GM23338 (cell line): ENCODE data around the gene LANCL3.

Source experiments
- CREB1 ChIP-seq: fragments of 250-450 bp; sonication (Bioruptor Pico); IDR thresholded peaks from 2 replicates; pipeline ENCODE4 v1.5.0; 2020; ENCODE audit warnings: low read depth, mild to moderate bottlenecking, moderate library complexity
- CTCF ChIP-seq, 2 experiments: fragments of 200-600 bp in 1 of 2; sonication (generic) in 1 of 2; conservative IDR thresholded peaks; 2 replicates each; pipeline versions ENCODE4 v1.5.1 to v1.6.1; 2016 to 2017; ENCODE audit warnings: antibody characterized with exemption in 2 of 2, low read depth in 2 of 2, mild to moderate bottlenecking in 2 of 2, moderate library complexity in 1 of 2
- ETS1 ChIP-seq: IDR thresholded peaks from 2 replicates; pipeline ENCODE4 v1.6.1; 2016; ENCODE audit warnings: antibody characterized with exemption
- EZH2 ChIP-seq: fragments of 200-600 bp; sonication (generic); IDR thresholded peaks from one replicate; pipeline ENCODE4 v1.8.0; 2017; ENCODE audit warnings: antibody characterized with exemption, mild to moderate bottlenecking, low read depth; ENCODE audit not compliant: unreplicated experiment
- EZH2phosphoT487 ChIP-seq: fragments of 200-600 bp; sonication (generic); IDR thresholded peaks from one replicate; pipeline ENCODE4 v1.8.1; 2018; ENCODE audit warnings: antibody characterized with exemption; ENCODE audit not compliant: unreplicated experiment
- JUNB ChIP-seq: IDR thresholded peaks from one replicate; pipeline ENCODE4 v1.6.1; 2016; ENCODE audit warnings: antibody characterized with exemption; ENCODE audit not compliant: unreplicated experiment
- POLR2AphosphoS5 ChIP-seq: IDR thresholded peaks from 2 replicates; pipeline ENCODE4 v1.6.1; 2016; ENCODE audit warnings: antibody characterized with exemption, low read depth
- ZNF331 ChIP-seq: fragments of 250-450 bp; sonication (Bioruptor Pico); IDR thresholded peaks from 2 replicates; pipeline ENCODE4 v1.5.0; 2020; ENCODE audit warnings: low read depth, mild to moderate bottlenecking, moderate library complexity
- ZNF462 ChIP-seq: fragments of 250-450 bp; sonication (Bioruptor Pico); IDR thresholded peaks from 2 replicates; pipeline ENCODE4 v1.5.0; 2020; ENCODE audit warnings: mild to moderate bottlenecking, moderate library complexity
- TF ChIP-seq, protein P1 (sequence below): IDR thresholded peaks from one replicate; pipeline ENCODE4 v1.6.1; 2018; ENCODE audit warnings: antibody characterized with exemption; ENCODE audit not compliant: unreplicated experiment

GRCh38 chrX:37640142-37640541 lies 68.7 kb downstream of the LANCL3 start:
- TF ChIP-seq CTCF (conservative IDR thresholded peaks at IDR 0.05; ENCODE audit: low read depth in 2 of 2) (no peak), EZH2 (no peak), POLR2AphosphoS5 (no peak), CREB1 (no peak), ZNF462 (no peak), JUNB (no peak), ETS1 (no peak), ZNF331 (CRISPR knock-in tag) (no peak), EZH2phosphoT487 (no peak)
- TF ChIP-seq, protein P1, sequence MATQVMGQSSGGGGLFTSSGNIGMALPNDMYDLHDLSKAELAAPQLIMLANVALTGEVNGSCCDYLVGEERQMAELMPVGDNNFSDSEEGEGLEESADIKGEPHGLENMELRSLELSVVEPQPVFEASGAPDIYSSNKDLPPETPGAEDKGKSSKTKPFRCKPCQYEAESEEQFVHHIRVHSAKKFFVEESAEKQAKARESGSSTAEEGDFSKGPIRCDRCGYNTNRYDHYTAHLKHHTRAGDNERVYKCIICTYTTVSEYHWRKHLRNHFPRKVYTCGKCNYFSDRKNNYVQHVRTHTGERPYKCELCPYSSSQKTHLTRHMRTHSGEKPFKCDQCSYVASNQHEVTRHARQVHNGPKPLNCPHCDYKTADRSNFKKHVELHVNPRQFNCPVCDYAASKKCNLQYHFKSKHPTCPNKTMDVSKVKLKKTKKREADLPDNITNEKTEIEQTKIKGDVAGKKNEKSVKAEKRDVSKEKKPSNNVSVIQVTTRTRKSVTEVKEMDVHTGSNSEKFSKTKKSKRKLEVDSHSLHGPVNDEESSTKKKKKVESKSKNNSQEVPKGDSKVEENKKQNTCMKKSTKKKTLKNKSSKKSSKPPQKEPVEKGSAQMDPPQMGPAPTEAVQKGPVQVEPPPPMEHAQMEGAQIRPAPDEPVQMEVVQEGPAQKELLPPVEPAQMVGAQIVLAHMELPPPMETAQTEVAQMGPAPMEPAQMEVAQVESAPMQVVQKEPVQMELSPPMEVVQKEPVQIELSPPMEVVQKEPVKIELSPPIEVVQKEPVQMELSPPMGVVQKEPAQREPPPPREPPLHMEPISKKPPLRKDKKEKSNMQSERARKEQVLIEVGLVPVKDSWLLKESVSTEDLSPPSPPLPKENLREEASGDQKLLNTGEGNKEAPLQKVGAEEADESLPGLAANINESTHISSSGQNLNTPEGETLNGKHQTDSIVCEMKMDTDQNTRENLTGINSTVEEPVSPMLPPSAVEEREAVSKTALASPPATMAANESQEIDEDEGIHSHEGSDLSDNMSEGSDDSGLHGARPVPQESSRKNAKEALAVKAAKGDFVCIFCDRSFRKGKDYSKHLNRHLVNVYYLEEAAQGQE = no peak
